Hepatocyte (in vitro differentiated cells): ENCODE measurements around the gene DHRS11.

Experiments
- CTCF ChIP-seq: fragments of 200-600 bp; sonication (generic); IDR thresholded peaks from 2 replicates; pipeline ENCODE4 v1.5.1; 2016; ENCODE audit warnings: antibody characterized with exemption, mild to moderate bottlenecking; ENCODE audit not compliant: poor library complexity
- EZH2 ChIP-seq: fragments of 200-600 bp; sonication (generic); IDR thresholded peaks from 2 replicates; pipeline ENCODE4 v1.6.1; 2016; ENCODE audit warnings: antibody characterized with exemption, mild to moderate bottlenecking, borderline replicate concordance

GRCh38 chr17:36625188-36625587 lies 33.5 kb downstream of the DHRS11 start:
- no peak for TF ChIP-seq CTCF
- no peak for TF ChIP-seq EZH2
